Measurements from ENCODE around the gene NTMT1. TPM values are rescaled to one million over a fixed set of nuclear protein-coding genes. Genes with fewer than 3 reads are reported as not detected.
"Not testable (repeated sequence)": the region's sequence is repeated elsewhere in the genome, so short reads cannot be mapped to it uniquely, and the experiment has no call there.

The NTMT1 gene
- polyA plus RNA-seq, 4 donors, result 42.5 to 64.3 (median 45.5) TPM

DNA sequence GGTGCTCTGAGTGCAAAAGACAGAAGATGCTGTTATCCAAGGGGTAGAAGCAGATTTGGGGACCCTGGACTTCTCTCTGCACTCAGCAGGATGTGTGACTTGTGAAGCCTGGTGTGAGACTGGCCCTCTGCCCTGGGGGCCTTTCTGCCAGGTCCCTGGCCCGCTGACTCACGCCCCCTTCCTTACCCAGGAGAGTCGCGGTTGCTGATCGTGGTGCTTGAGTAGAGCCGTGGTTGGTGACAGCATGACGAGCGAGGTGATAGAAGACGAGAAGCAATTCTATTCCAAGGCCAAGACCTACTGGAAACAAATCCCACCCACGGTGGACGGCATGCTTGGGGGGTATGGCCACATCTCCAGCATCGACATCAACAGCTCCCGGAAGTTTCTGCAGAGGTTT lies 6.5 kb downstream of the NTMT1 start:
- H3K27ac ChIP-seq (ENCODE audit: low read depth in 1 of 3, low read length in 2 of 3), result no peak overlapping the region
- peaks cover 4 to 12% (median 4%) of the 10 kb centered on the region in 3 donors for H3K4me1 ChIP-seq (ENCODE audit: control insufficient read depth in 3 of 3, insufficient read depth in 2 of 3, low read depth in 1 of 3, low read length in 2 of 3)
- DNase-seq (no peak), FAIRE-seq (no peak)
- H3K27me3 ChIP-seq (ENCODE audit: control insufficient read depth in 3 of 3, insufficient read depth in 3 of 3, low read length in 3 of 3), result no peaks in the 10 kb centered on the region
- H3K36me3 ChIP-seq (ENCODE audit: control insufficient read depth in 3 of 3, insufficient read depth in 2 of 3, low read depth in 1 of 3, low read length in 3 of 3), result peaks cover 18 to 99% (median 21%) of the 10 kb centered on the region in 3 donors
- no peak overlapping the region for H3K4me3 ChIP-seq (ENCODE audit: low read depth in 1 of 3, low read length in 3 of 3)
- WGBS, 3 donors, result 79 to 87% (median 86%) methylated on average over 13 of the region's 13 CpGs
- no peaks in the 10 kb centered on the region for H3K9me3 ChIP-seq (ENCODE audit: control insufficient read depth in 2 of 2, insufficient read depth in 1 of 2, low read depth in 1 of 2, low read length in 1 of 2)

- FAIRE-seq (no peak), DNase-seq (no peak)
- WGBS, 3 donors, result 89 to 95% (median 94%) methylated on average over 4 of the region's 4 CpGs
- Histone ChIP-seq H3K36me3 (ENCODE audit: control insufficient read depth in 3 of 3, insufficient read depth in 2 of 3, low read depth in 1 of 3, low read length in 3 of 3) (peaks cover 18 to 99% (median 24%) of the 10 kb centered on the region in 3 donors), H3K9me3 (ENCODE audit: control insufficient read depth in 2 of 2, insufficient read depth in 1 of 2, low read depth in 1 of 2, low read length in 1 of 2) (no peaks in the 10 kb centered on the region), H3K4me3 (ENCODE audit: low read depth in 1 of 3, low read length in 3 of 3) (no peak overlapping the region), H3K27ac (ENCODE audit: low read depth in 1 of 3, low read length in 2 of 3) (no peak overlapping the region), H3K4me1 (ENCODE audit: control insufficient read depth in 3 of 3, insufficient read depth in 2 of 3, low read depth in 1 of 3, low read length in 2 of 3) (peaks cover 0 to 5% (median 3%) of the 10 kb centered on the region in 3 donors), H3K27me3 (ENCODE audit: control insufficient read depth in 3 of 3, insufficient read depth in 3 of 3, low read length in 3 of 3) (no peaks in the 10 kb centered on the region)
Observed at GRCh38 chr9:129633207-129633606, 7.2 kb downstream of the NTMT1 start.

DNA sequence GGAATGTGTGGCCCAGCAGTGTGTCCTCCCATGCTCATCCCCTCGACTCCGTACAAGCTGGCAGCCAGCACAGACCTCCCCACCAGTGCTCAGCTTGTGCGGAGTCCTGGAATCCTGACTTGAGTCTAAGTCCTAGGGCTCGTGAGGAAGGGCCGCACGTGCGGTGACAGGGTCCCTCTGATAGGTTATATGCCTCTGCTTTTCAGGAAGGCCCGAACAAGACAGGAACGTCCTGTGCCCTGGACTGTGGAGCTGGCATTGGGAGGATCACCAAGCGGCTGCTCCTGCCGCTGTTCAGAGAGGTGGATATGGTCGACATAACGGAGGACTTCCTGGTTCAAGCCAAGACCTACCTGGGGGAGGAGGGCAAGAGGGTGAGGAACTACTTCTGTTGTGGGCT lies 7.9 kb downstream of the NTMT1 start:
- H3K36me3 ChIP-seq (ENCODE audit: control insufficient read depth in 3 of 3, insufficient read depth in 2 of 3, low read depth in 1 of 3, low read length in 3 of 3), result peaks cover 19 to 100% (median 24%) of the 10 kb centered on the region in 3 donors
- no peak overlapping the region for H3K4me3 ChIP-seq (ENCODE audit: low read depth in 1 of 3, low read length in 3 of 3)
- no peak overlapping the region for H3K27ac ChIP-seq (ENCODE audit: low read depth in 1 of 3, low read length in 2 of 3)
- H3K9me3 ChIP-seq (ENCODE audit: control insufficient read depth in 2 of 2, insufficient read depth in 1 of 2, low read depth in 1 of 2, low read length in 1 of 2), result no peaks in the 10 kb centered on the region
- DNase-seq, result no peak
- no peaks in the 10 kb centered on the region for H3K4me1 ChIP-seq (ENCODE audit: control insufficient read depth in 3 of 3, insufficient read depth in 2 of 3, low read depth in 1 of 3, low read length in 2 of 3)
- no peaks in the 10 kb centered on the region for H3K27me3 ChIP-seq (ENCODE audit: control insufficient read depth in 3 of 3, insufficient read depth in 3 of 3, low read length in 3 of 3)
- 79 to 87% (median 83%) methylated on average over 12 to 13 of the region's 13 CpGs for WGBS, 3 donors
- no peak for FAIRE-seq

- Histone ChIP-seq H3K27ac (ENCODE audit: low read depth in 1 of 3, low read length in 2 of 3) (no peak overlapping the region), H3K4me1 (ENCODE audit: control insufficient read depth in 3 of 3, insufficient read depth in 2 of 3, low read depth in 1 of 3, low read length in 2 of 3) (peaks cover 0 to 4% (median 0%) of the 10 kb centered on the region in 3 donors), H3K27me3 (ENCODE audit: control insufficient read depth in 3 of 3, insufficient read depth in 3 of 3, low read length in 3 of 3) (no peaks in the 10 kb centered on the region), H3K4me3 (ENCODE audit: low read depth in 1 of 3, low read length in 3 of 3) (no peak overlapping the region), H3K36me3 (ENCODE audit: control insufficient read depth in 3 of 3, insufficient read depth in 2 of 3, low read depth in 1 of 3, low read length in 3 of 3) (peaks cover 23 to 94% (median 24%) of the 10 kb centered on the region in 3 donors), H3K9me3 (ENCODE audit: control insufficient read depth in 2 of 2, insufficient read depth in 1 of 2, low read depth in 1 of 2, low read length in 1 of 2) (no peaks in the 10 kb centered on the region)
- WGBS, 3 donors, result 90 to 94% (median 92%) methylated on average over 34 of the region's 34 CpGs
- FAIRE-seq (no peak), DNase-seq (no peak)
Observed at GRCh38 chr9:129635099-129636065, 9.4 kb downstream of the NTMT1 start.

DNA sequence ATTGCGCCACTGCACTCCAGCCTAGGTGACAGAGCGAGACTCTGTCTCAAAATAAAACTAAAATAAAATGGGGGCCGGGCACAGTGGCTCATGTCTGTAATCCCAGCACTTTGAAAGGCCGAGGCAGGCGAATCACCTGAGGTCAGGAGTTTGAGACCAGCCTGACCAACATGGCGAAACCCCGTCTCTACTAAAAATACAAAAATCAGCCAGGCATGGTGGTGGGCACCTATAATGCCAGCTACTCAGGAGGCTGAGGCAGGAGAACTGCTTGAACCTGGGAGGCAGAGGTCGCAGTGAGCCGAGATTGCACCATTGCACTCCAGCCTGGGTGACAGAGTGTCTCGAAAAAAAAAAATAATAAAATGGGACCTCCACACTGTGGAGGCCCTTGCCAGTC lies 10.4 kb downstream of the NTMT1 start:
- WGBS, 3 donors, result 75 to 89% (median 86%) methylated on average over 9 to 10 of the region's 10 CpGs
- Histone ChIP-seq H3K4me1 (ENCODE audit: control insufficient read depth in 3 of 3, insufficient read depth in 2 of 3, low read depth in 1 of 3, low read length in 2 of 3) (peaks cover 2 to 13% (median 4%) of the 10 kb centered on the region in 3 donors), H3K36me3 (ENCODE audit: control insufficient read depth in 3 of 3, insufficient read depth in 2 of 3, low read depth in 1 of 3, low read length in 3 of 3) (peaks cover 23 to 85% (median 24%) of the 10 kb centered on the region in 3 donors)
- not testable (repeated sequence) for H3K4me3 ChIP-seq (ENCODE audit: low read depth in 1 of 3, low read length in 3 of 3); DNase-seq; H3K27ac ChIP-seq (ENCODE audit: low read depth in 1 of 3, low read length in 2 of 3); H3K27me3 ChIP-seq (ENCODE audit: control insufficient read depth in 3 of 3, insufficient read depth in 3 of 3, low read length in 3 of 3); H3K9me3 ChIP-seq (ENCODE audit: control insufficient read depth in 2 of 2, insufficient read depth in 1 of 2, low read depth in 1 of 2, low read length in 1 of 2); FAIRE-seq

- Histone ChIP-seq H3K9me3 (ENCODE audit: control insufficient read depth in 2 of 2, insufficient read depth in 1 of 2, low read depth in 1 of 2, low read length in 1 of 2) (no peaks in the 10 kb centered on the region), H3K4me3 (ENCODE audit: low read depth in 1 of 3, low read length in 3 of 3) (no peak overlapping the region), H3K4me1 (ENCODE audit: control insufficient read depth in 3 of 3, insufficient read depth in 2 of 3, low read depth in 1 of 3, low read length in 2 of 3) (peaks cover 2 to 13% (median 4%) of the 10 kb centered on the region in 3 donors), H3K36me3 (ENCODE audit: control insufficient read depth in 3 of 3, insufficient read depth in 2 of 3, low read depth in 1 of 3, low read length in 3 of 3) (peaks cover 23 to 77% (median 24%) of the 10 kb centered on the region in 3 donors), H3K27me3 (ENCODE audit: control insufficient read depth in 3 of 3, insufficient read depth in 3 of 3, low read length in 3 of 3) (no peaks in the 10 kb centered on the region), H3K27ac (ENCODE audit: low read depth in 1 of 3, low read length in 2 of 3) (no peak overlapping the region)
- 59 to 72% (median 67%) methylated on average over 9 of the region's 9 CpGs for WGBS, 3 donors
- DNase-seq, result no peak
- no peak for FAIRE-seq
Observed at GRCh38 chr9:129637102-129637501, 11.1 kb downstream of the NTMT1 start.

- H3K4me1 ChIP-seq (ENCODE audit: control insufficient read depth in 3 of 3, insufficient read depth in 2 of 3, low read depth in 1 of 3, low read length in 2 of 3), result peaks cover 2 to 18% (median 4%) of the 10 kb centered on the region in 3 donors
Observed at GRCh38 chr9:129637673-129638439, 11.9 kb downstream of the NTMT1 start.

DNA sequence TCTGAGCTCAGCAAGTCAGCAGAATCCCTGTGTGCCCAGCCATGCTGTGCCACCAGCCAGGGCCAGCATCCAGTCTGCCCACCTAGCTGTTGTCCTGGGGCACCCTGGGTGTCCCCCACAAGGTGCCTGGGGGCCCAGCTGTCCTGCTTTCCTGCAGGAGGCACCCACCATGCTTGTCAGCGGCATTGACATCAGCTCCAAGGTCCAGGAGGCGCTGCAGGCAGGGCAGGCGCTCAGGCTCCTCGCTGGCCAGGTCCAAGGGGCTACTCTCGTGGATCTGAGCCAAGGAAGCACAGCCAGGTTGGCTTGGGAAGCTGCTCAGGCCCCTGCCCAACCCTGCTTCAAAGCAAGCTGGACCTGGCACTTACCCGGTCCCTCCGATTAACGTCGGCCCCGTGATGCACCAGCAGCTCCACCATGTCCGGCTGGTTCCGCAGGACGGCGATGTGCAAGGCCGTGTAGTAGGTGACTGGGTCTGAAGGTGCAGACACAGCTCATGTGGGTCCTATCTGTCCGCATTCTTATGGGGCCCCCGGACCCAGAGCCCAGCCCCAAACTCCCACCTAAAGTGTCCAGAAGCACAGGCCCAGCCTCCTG lies 13.2 kb downstream of the NTMT1 start:
- peaks cover 2 to 18% (median 4%) of the 10 kb centered on the region in 3 donors for H3K4me1 ChIP-seq (ENCODE audit: control insufficient read depth in 3 of 3, insufficient read depth in 2 of 3, low read depth in 1 of 3, low read length in 2 of 3)
- FAIRE-seq, result no peak
- no peaks in the 10 kb centered on the region for H3K9me3 ChIP-seq (ENCODE audit: control insufficient read depth in 2 of 2, insufficient read depth in 1 of 2, low read depth in 1 of 2, low read length in 1 of 2)
- no peaks in the 10 kb centered on the region for H3K27me3 ChIP-seq (ENCODE audit: control insufficient read depth in 3 of 3, insufficient read depth in 3 of 3, low read length in 3 of 3)
- no peak for DNase-seq
- H3K36me3 ChIP-seq (ENCODE audit: control insufficient read depth in 3 of 3, insufficient read depth in 2 of 3, low read depth in 1 of 3, low read length in 3 of 3), result peaks cover 14 to 57% (median 16%) of the 10 kb centered on the region in 3 donors
- no peak overlapping the region for H3K4me3 ChIP-seq (ENCODE audit: low read depth in 1 of 3, low read length in 3 of 3)
- no peak overlapping the region for H3K27ac ChIP-seq (ENCODE audit: low read depth in 1 of 3, low read length in 2 of 3)
- 92 to 94% (median 92%) methylated on average over 17 of the region's 17 CpGs for WGBS, 3 donors

More at GRCh38 chr9:129637673-129638439, 11.9 kb downstream of the NTMT1 start:
- H3K27me3 ChIP-seq (ENCODE audit: control insufficient read depth in 3 of 3, insufficient read depth in 3 of 3, low read length in 3 of 3), result no peaks in the 10 kb centered on the region
- no peak overlapping the region for H3K27ac ChIP-seq (ENCODE audit: low read depth in 1 of 3, low read length in 2 of 3)
- H3K36me3 ChIP-seq (ENCODE audit: control insufficient read depth in 3 of 3, insufficient read depth in 2 of 3, low read depth in 1 of 3, low read length in 3 of 3), result peaks cover 20 to 70% (median 23%) of the 10 kb centered on the region in 3 donors
- FAIRE-seq (no peak), DNase-seq (no peak)
- H3K9me3 ChIP-seq (ENCODE audit: control insufficient read depth in 2 of 2, insufficient read depth in 1 of 2, low read depth in 1 of 2, low read length in 1 of 2), result no peaks in the 10 kb centered on the region
- 80 to 83% (median 81%) methylated on average over 29 of the region's 29 CpGs for WGBS, 3 donors
- H3K4me3 ChIP-seq (ENCODE audit: low read depth in 1 of 3, low read length in 3 of 3), result no peak overlapping the region

Measured in small intestine (tissue), 7 donors.